HepG2 (cell line): ENCODE measurements around the gene PDIA4. TPM values are rescaled to one million over a fixed set of nuclear protein-coding genes. Genes with fewer than 3 reads are reported as not detected.

Experiments used
- ARID2 ChIP-seq: sonication (generic); formaldehyde crosslinking; IDR thresholded peaks from 2 replicates; pipeline ENCODE4 v1.8.1; 2022; ENCODE audit warnings: mild to moderate bottlenecking, missing genetic modification reagents, borderline replicate concordance
- CC2D1A ChIP-seq: sonication (generic); formaldehyde crosslinking; IDR thresholded peaks from 2 replicates; pipeline ENCODE4 v1.8.1; 2023; ENCODE audit warnings: mild to moderate bottlenecking, missing genetic modification reagents
- CHD4 ChIP-seq: fragments of 200-600 bp; sonication (generic); IDR thresholded peaks from 2 replicates; pipeline ENCODE4 v1.7.0; 2017; ENCODE audit warnings: mild to moderate bottlenecking, low read length, borderline replicate concordance
- ELF3 ChIP-seq: IDR thresholded peaks from 2 replicates; pipeline ENCODE4 v1.6.1; 2016; ENCODE audit warnings: missing genetic modification reagents, missing compliant biosample characterization
- ETV5 ChIP-seq: IDR thresholded peaks from 2 replicates; pipeline ENCODE4 v1.6.1; 2018; ENCODE audit warnings: missing biosample characterization, missing genetic modification reagents, inconsistent platforms, borderline replicate concordance
- ETV6 ChIP-seq: sonication (generic); formaldehyde crosslinking; conservative IDR thresholded peaks from 2 replicates; pipeline ENCODE4 v1.4.0; 2020; ENCODE audit warnings: missing genetic modification reagents
- KDM3A ChIP-seq: IDR thresholded peaks from 2 replicates; pipeline ENCODE4 v1.6.1; 2018; ENCODE audit warnings: low read depth, missing compliant biosample characterization
- KLF16 ChIP-seq, 2 experiments: sonication (generic) in 1 of 2; formaldehyde crosslinking in 1 of 2; IDR thresholded peaks; 2 replicates each; pipeline versions ENCODE4 v1.6.1 to v1.8.0; 2016 to 2023; ENCODE audit warnings: missing genetic modification reagents in 2 of 2, missing compliant biosample characterization in 1 of 2
- NR2F1 ChIP-seq, 2 experiments: fragments of 450-650 bp in 1 of 2; formaldehyde crosslinking in 1 of 2; IDR thresholded peaks; 2 replicates each; pipeline versions ENCODE4 v1.5.0 to v1.6.1; 2016 to 2020; ENCODE audit warnings: mild to moderate bottlenecking in 1 of 2, missing compliant biosample characterization in 1 of 2, missing genetic modification reagents in 1 of 2, moderate library complexity in 1 of 2
- NR2F6 ChIP-seq, 2 experiments: IDR thresholded peaks; 2 replicates each; pipeline ENCODE4 v1.6.1; 2016; ENCODE audit warnings: antibody characterized with exemption in 1 of 2, mild to moderate bottlenecking in 1 of 2
- RFXANK ChIP-seq: IDR thresholded peaks from 2 replicates; pipeline ENCODE4 v1.6.1; 2016
- YY1 ChIP-seq: IDR thresholded peaks from 2 replicates; pipeline ENCODE4 v1.6.1; 2011; ENCODE audit warnings: low read length, low read depth, moderate library complexity, mild to moderate bottlenecking; ENCODE audit not compliant: insufficient read depth, insufficient replicate concordance
- ZBTB38 ChIP-seq: sonication (generic); formaldehyde crosslinking; IDR thresholded peaks from 2 replicates; pipeline ENCODE4 v1.5.1; 2020; ENCODE audit warnings: mild to moderate bottlenecking, missing genetic modification reagents
- ZBTB7B ChIP-seq: sonication (generic); formaldehyde crosslinking; IDR thresholded peaks from 2 replicates; pipeline ENCODE4 v1.4.0; 2020; ENCODE audit warnings: missing genetic modification reagents
- ZKSCAN1 ChIP-seq: fragments of 150-350 bp; IDR thresholded peaks from 2 replicates; pipeline ENCODE4 v1.6.1; 2014; ENCODE audit warnings: low read length
- ZNF562 ChIP-seq: sonication (generic); formaldehyde crosslinking; IDR thresholded peaks from 2 replicates; pipeline ENCODE4 v1.8.0; 2022; ENCODE audit warnings: missing genetic modification reagents, borderline replicate concordance
- ZNF563 ChIP-seq: sonication (generic); formaldehyde crosslinking; IDR thresholded peaks from 2 replicates; pipeline ENCODE4 v1.8.0; 2022; ENCODE audit warnings: mild to moderate bottlenecking, moderate library complexity, missing genetic modification reagents
- ZNF615 ChIP-seq: sonication (generic); formaldehyde crosslinking; IDR thresholded peaks from 2 replicates; pipeline ENCODE4 v1.5.0; 2020; ENCODE audit warnings: mild to moderate bottlenecking, missing genetic modification reagents, borderline replicate concordance
- ZSCAN29 ChIP-seq: sonication (generic); formaldehyde crosslinking; conservative IDR thresholded peaks from 2 replicates; pipeline ENCODE4 v1.4.0; 2020; ENCODE audit warnings: mild to moderate bottlenecking, missing genetic modification reagents
- polyA plus RNA-seq, 8 experiments: library from polyadenylated mRNA; depleted of rRNA in 3 of 8; stranded (reverse) in 7 of 8; unstranded in 1 of 8; fragments of >200 nt; fragmentation: Illumina TruSeq in 4 of 8; extraction: Trizol in 4 of 8; gene quantifications; 2 replicates each; pipeline versions ENCODE4 v1.2.1 to v1.2.3, GENCODE V29; 2011 to 2016; ENCODE audit warnings: low read depth in 4 of 8, missing spikeins in 1 of 8, mixed read lengths in 1 of 8; ENCODE audit not compliant: insufficient read depth in 1 of 8
- total RNA-seq, 5 experiments: library from RNA; depleted of rRNA; stranded (reverse); fragments of >200 nt; fragmentation: Illumina TruSeq; extraction: Trizol; gene quantifications; 2 replicates each; pipeline ENCODE4 v1.2.3, GENCODE V29; 2016; ENCODE audit warnings: low read depth in 1 of 5
- TF ChIP-seq, protein P1 (sequence below): sonication (generic); formaldehyde crosslinking; IDR thresholded peaks from 2 replicates; pipeline ENCODE4 v1.9.0; 2021; ENCODE audit warnings: missing genetic modification reagents, borderline replicate concordance
- TF ChIP-seq, protein P2 (sequence below): sonication (generic); formaldehyde crosslinking; IDR thresholded peaks from 2 replicates; pipeline ENCODE4 v1.4.0; 2020; ENCODE audit warnings: missing genetic modification reagents
- TF ChIP-seq, protein P3 (sequence below): fragments of 450-650 bp; IDR thresholded peaks from 2 replicates; pipeline ENCODE4 v1.6.1; 2017
- TF ChIP-seq, protein P4 (sequence below): sonication (generic); formaldehyde crosslinking; IDR thresholded peaks from 2 replicates; pipeline ENCODE4 v1.5.1; 2020; ENCODE audit warnings: mild to moderate bottlenecking, missing genetic modification reagents

The PDIA4 gene
- total and polyA plus RNA-seq, 2 of the 13 experiments (the other 11 are each of a cell fraction or from before 2014, with no cell fraction given): 278 to 402 TPM

DNA sequence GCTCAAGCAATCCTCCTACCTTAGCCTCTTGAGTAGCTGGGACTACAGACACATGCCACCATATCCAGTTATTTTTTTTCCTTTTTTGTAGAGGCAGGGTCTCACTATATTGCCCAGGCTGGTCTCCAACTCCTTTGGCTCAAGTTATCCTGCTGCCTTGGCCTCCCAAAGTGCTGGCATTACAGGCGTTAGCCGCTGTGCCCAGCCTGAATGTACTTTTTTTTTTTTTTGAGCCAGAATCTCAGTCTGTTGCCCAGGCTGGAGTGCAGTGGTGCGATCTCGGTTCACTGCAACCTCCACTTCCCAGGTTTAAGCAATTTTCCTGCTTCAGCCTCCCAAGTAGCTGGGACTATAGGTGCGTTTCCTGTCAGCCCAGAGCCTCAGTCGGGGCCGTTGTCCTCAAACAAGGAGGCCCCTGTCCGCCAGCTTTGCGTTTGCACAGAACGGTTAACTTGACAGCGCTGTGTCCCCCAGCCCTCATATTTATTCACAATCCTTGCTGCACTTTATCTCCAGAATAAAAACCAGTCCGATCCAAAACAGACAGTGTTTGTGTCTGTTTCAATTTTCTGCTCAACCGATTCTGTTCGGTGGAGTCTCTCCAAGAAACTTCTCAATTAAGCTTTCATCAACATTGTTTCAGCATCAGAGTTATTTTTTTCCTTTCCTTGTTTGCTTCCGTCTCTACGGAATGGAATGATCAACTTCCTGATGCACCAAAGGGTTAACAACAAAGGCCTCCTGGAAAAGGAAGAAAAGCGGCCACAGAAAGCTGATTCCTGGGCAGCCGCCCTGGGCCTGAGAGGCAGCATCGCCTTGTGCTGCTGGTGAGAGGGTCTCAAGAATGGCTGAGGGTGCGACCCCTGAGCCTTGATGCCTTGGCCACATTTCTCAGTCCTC is 64.5 kb downstream of the PDIA4 start (continued):
- no peak for TF ChIP-seq CC2D1A (CRISPR knock-in tag)
- no peak for TF ChIP-seq NR2F6 (IDR thresholded peaks at IDR 0.05)
- TF ChIP-seq NR2F6 (CRISPR knock-in tag; IDR thresholded peaks at IDR 0.05): no peak
- TF ChIP-seq, protein P1, sequence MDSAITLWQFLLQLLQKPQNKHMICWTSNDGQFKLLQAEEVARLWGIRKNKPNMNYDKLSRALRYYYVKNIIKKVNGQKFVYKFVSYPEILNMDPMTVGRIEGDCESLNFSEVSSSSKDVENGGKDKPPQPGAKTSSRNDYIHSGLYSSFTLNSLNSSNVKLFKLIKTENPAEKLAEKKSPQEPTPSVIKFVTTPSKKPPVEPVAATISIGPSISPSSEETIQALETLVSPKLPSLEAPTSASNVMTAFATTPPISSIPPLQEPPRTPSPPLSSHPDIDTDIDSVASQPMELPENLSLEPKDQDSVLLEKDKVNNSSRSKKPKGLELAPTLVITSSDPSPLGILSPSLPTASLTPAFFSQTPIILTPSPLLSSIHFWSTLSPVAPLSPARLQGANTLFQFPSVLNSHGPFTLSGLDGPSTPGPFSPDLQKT (CRISPR knock-in tag): no peak
- 0 out of 2 replicates have a peak, but pooled peaks have one; percentile 43 for TF ChIP-seq KDM3A (CRISPR knock-in tag)
- TF ChIP-seq YY1: no peak
- TF ChIP-seq RFXANK (CRISPR knock-in tag): no peak
- no peak for TF ChIP-seq KLF16 (CRISPR knock-in tag; IDR thresholded peaks at IDR 0.05)
- no peak for TF ChIP-seq ZBTB38 (CRISPR knock-in tag)
- TF ChIP-seq ARID2 (CRISPR knock-in tag): 0 out of 2 replicates have a peak, but pooled peaks have one; percentile 51
- TF ChIP-seq ZNF563 (CRISPR knock-in tag): no peak
- TF ChIP-seq ETV6: peak; percentile 74; the same call in 1 of the 2 replicates
- TF ChIP-seq, protein P2, sequence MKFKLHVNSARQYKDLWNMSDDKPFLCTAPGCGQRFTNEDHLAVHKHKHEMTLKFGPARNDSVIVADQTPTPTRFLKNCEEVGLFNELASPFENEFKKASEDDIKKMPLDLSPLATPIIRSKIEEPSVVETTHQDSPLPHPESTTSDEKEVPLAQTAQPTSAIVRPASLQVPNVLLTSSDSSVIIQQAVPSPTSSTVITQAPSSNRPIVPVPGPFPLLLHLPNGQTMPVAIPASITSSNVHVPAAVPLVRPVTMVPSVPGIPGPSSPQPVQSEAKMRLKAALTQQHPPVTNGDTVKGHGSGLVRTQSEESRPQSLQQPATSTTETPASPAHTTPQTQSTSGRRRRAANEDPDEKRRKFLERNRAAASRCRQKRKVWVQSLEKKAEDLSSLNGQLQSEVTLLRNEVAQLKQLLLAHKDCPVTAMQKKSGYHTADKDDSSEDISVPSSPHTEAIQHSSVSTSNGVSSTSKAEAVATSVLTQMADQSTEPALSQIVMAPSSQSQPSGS (CRISPR knock-in tag): no peak
- TF ChIP-seq ETV5 (CRISPR knock-in tag): peak; percentile 11; the same call in 1 of the 2 replicates
- no peak for TF ChIP-seq NR2F1 (CRISPR knock-in tag; IDR thresholded peaks at IDR 0.05)
- peak; percentile 85 for TF ChIP-seq ZBTB7B (CRISPR knock-in tag)
- no peak for TF ChIP-seq ZNF615
- no peak for TF ChIP-seq ZKSCAN1
- TF ChIP-seq ZNF562: no peak
- peak; percentile 81 for TF ChIP-seq ELF3 (CRISPR knock-in tag)
- TF ChIP-seq, protein P3, sequence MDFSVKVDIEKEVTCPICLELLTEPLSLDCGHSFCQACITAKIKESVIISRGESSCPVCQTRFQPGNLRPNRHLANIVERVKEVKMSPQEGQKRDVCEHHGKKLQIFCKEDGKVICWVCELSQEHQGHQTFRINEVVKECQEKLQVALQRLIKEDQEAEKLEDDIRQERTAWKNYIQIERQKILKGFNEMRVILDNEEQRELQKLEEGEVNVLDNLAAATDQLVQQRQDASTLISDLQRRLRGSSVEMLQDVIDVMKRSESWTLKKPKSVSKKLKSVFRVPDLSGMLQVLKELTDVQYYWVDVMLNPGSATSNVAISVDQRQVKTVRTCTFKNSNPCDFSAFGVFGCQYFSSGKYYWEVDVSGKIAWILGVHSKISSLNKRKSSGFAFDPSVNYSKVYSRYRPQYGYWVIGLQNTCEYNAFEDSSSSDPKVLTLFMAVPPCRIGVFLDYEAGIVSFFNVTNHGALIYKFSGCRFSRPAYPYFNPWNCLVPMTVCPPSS: no peak
- no peak for TF ChIP-seq CHD4
- TF ChIP-seq ZSCAN29: 0 out of 2 replicates have a peak, but pooled peaks have one; percentile 31
- TF ChIP-seq, protein P4, sequence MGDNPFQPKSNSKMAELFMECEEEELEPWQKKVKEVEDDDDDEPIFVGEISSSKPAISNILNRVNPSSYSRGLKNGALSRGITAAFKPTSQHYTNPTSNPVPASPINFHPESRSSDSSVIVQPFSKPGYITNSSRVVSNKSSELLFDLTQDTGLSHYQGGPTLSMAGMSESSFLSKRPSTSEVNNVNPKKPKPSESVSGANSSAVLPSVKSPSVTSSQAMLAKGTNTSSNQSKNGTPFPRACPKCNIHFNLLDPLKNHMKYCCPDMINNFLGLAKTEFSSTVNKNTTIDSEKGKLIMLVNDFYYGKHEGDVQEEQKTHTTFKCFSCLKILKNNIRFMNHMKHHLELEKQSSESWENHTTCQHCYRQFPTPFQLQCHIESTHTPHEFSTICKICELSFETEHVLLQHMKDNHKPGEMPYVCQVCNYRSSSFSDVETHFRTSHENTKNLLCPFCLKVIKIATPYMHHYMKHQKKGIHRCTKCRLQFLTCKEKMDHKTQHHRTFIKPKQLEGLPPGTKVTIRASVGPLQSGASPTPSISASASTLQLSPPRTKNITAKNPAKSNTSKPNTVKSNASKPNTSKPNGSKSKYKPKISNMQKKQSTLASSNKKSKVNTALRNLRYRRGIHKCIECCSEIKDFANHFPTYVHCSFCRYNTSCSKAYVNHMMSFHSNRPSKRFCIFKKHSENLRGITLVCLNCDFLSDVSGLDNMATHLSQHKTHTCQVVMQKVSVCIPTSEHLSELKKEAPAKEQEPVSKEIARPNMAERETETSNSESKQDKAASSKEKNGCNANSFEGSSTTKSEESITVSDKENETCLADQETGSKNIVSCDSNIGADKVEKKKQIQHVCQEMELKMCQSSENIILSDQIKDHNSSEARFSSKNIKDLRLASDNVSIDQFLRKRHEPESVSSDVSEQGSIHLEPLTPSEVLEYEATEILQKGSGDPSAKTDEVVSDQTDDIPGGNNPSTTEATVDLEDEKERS (CRISPR knock-in tag): peak; percentile 40; the same call in 1 of the 2 replicates
